Sigmoid colon (tissue), 7 donors: ENCODE measurements around the gene STS. TPM values are rescaled to one million over a fixed set of nuclear protein-coding genes. Genes with fewer than 3 reads are reported as not detected.

Source experiments
- DNase-seq: peaks from one replicate; pipeline ENCODE4 v3.0.0-alpha.2; 2019
- H3K27ac ChIP-seq, 4 donors: fragments of 200-600 bp; sonication (generic); one replicate each; pipeline ENCODE4 v1.5.1; 2016 to 2019; ENCODE audit warnings: mild to moderate bottlenecking in 1 of 4
- H3K27me3 ChIP-seq, 3 donors: fragments of 200-600 bp; sonication (generic); one replicate each; pipeline ENCODE4 v1.5.1; 2019; ENCODE audit warnings: mild to moderate bottlenecking in 1 of 3
- H3K36me3 ChIP-seq, 4 donors: fragments of 200-600 bp; sonication (generic); one replicate each; pipeline ENCODE4 v1.5.1; 2016 to 2019
- H3K4me1 ChIP-seq, 4 donors: fragments of 200-600 bp; sonication (generic); one replicate each; pipeline ENCODE4 v1.5.1; 2017 to 2019
- H3K4me3 ChIP-seq, 4 donors: fragments of 200-600 bp; sonication (generic); one replicate each; pipeline ENCODE4 v1.5.1; 2017 to 2019; ENCODE audit warnings: mild to moderate bottlenecking in 2 of 4, moderate library complexity in 1 of 4
- H3K9me3 ChIP-seq, 4 donors: fragments of 200-600 bp in 3 of 4; sonication (generic) in 3 of 4; one replicate each; pipeline versions ENCODE4 v1.5.1 to v1.6.1; 2013 to 2019
- CTCF ChIP-seq, 4 experiments: fragments of 450-650 bp in 3 of 4; fragments of 200-600 bp in 1 of 4; IDR thresholded peaks; one replicate each; pipeline ENCODE4 v1.5.1; 2016 to 2019; ENCODE audit warnings: antibody characterized with exemption in 4 of 4, mild to moderate bottlenecking in 3 of 4, moderate library complexity in 2 of 4
- EP300 ChIP-seq, 4 donors: sonication (generic); formaldehyde crosslinking; IDR thresholded peaks; one replicate each; pipeline ENCODE4 v1.6.1; 2017; ENCODE audit warnings: antibody characterized with exemption in 4 of 4
- POLR2A ChIP-seq, 2 donors: fragments of 450-650 bp; IDR thresholded peaks; one replicate each; pipeline ENCODE4 v1.6.1; 2016; ENCODE audit warnings: antibody characterized with exemption in 2 of 2, mild to moderate bottlenecking in 2 of 2, moderate library complexity in 2 of 2
- POLR2AphosphoS5 ChIP-seq, 4 donors: sonication (generic); formaldehyde crosslinking; IDR thresholded peaks; one replicate each; pipeline ENCODE4 v1.6.1; 2017; ENCODE audit warnings: antibody characterized with exemption in 4 of 4
- WGBS, 2 donors: extraction: QIAGEN DNeasy Blood & Tissue Kit; methylation state at CpG; one replicate each; pipeline ENCODE4 v1.1.7; 2013; 5-methylcytosine and 5-hydroxymethylcytosine counted together
- intact Hi-C: fragments of 100-400 bp; cut with DNase I; formaldehyde crosslinking; loops from one replicate; pipeline ENCODE4 v1.15.1; 2023
- polyA plus RNA-seq, 3 donors: library from polyadenylated mRNA; stranded (reverse); fragments of 200-250 nt; gene quantifications; one replicate each; pipeline ENCODE4 v1.2.3, GENCODE V29; 2013
- total RNA-seq, 4 donors: library from RNA; depleted of rRNA; stranded (reverse); fragments of >200 nt; gene quantifications; one replicate each; pipeline ENCODE4 v1.1.0, GENCODE V29; 2016
- donor health status: healthy with polysubstance abuse.
- donor health status: Bipolar disorder and iron deficiency.
- donor health status: healthy.

The STS gene
- total and polyA plus RNA-seq, 7 donors = 2.6 to 8.2 (median 5.0) TPM

DNA sequence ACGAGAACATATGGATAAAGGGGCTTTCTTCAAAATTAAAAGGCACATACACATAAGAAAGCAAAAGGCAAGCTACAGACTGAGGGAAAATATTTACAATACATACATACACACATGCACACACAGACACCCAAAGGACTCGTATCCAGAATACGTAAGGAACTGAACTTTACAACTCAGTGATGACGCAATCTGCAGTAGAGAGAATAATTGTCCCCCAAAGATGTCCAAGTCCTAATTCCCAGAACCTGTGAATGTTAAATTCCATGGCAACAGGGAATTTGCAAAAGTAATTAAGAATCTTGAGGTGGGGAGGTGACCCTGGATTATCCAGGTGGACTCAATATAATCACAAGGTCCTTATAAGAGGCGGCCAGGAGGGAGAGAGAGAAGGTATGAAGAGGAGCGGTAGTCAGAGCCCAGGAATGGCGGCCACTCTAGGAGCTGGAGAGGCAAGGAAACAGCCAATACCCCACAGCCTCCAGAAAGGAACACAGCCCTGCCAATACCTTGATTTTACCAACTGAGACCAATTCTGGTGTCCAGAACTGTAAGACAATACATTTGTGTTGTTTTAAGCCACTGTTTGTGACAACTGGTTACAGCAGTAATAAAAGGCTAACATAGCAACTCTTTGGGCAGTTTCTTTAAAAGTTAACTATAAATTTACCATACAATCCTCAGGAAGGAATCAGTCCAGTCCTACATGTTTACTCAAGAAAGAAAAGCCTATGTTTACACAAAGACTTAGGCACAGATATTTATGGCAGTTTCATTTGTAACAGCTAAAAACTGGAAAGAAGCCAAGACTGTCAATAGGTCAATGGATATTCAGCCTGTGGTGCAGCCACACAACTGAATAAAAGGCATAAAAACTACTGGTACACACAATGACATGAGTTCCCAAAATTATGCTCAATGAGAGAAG lies 27.3 kb upstream of the STS start:
- no peak overlapping the region for H3K27ac ChIP-seq
- no peak for DNase-seq
- H3K4me3 ChIP-seq = no peak overlapping the region
- TF ChIP-seq POLR2A (IDR thresholded peaks at IDR 0.05) (no peak), POLR2AphosphoS5 (IDR thresholded peaks at IDR 0.05) (no peak), CTCF (IDR thresholded peaks at IDR 0.05) (no peak)
- H3K9me3 ChIP-seq = no peaks in the 10 kb centered on the region
- WGBS, 2 donors = 45 to 86% methylated on average over 7 of the region's 7 CpGs
- H3K27me3 ChIP-seq = no peaks in the 10 kb centered on the region
- H3K4me1 ChIP-seq = peaks cover 0 to 8% (median 0%) of the 10 kb centered on the region in 4 donors
- H3K36me3 ChIP-seq = no peaks in the 10 kb centered on the region
- intact Hi-C loops = no loop called here

GRCh38 chrX:7120878-7121219 lies 26.7 kb upstream of the STS start:
- no peaks in the 10 kb centered on the region for H3K27me3 ChIP-seq
- no peaks in the 10 kb centered on the region for H3K9me3 ChIP-seq
- intact Hi-C loops = no loop called here
- TF ChIP-seq EP300 (IDR thresholded peaks at IDR 0.05) (no peak), POLR2AphosphoS5 (IDR thresholded peaks at IDR 0.05) (no peak), CTCF (IDR thresholded peaks at IDR 0.05) (no peak), POLR2A (IDR thresholded peaks at IDR 0.05) (no peak)
- H3K4me3 ChIP-seq = no peak overlapping the region
- WGBS, 2 donors = 7 to 38% methylated on average over 2 of the region's 2 CpGs
- no peaks in the 10 kb centered on the region for H3K36me3 ChIP-seq
- no peak for DNase-seq
- no peak overlapping the region for H3K27ac ChIP-seq
- peaks cover 0 to 8% (median 0%) of the 10 kb centered on the region in 4 donors for H3K4me1 ChIP-seq

- 48 to 84% methylated on average over 2 of the region's 2 CpGs for WGBS, 2 donors
- Histone ChIP-seq H3K4me1 (no peaks in the 10 kb centered on the region), H3K9me3 (no peaks in the 10 kb centered on the region), H3K36me3 (no peaks in the 10 kb centered on the region), H3K27me3 (no peaks in the 10 kb centered on the region), H3K27ac (no peak overlapping the region), H3K4me3 (no peak overlapping the region)
- TF ChIP-seq CTCF (IDR thresholded peaks at IDR 0.05) = no peak
- TF ChIP-seq POLR2A (IDR thresholded peaks at IDR 0.05) = no peak
- TF ChIP-seq POLR2AphosphoS5 (IDR thresholded peaks at IDR 0.05) = no peak
- no peak for TF ChIP-seq EP300 (IDR thresholded peaks at IDR 0.05)
- intact Hi-C loops = no loop called here
- DNase-seq = no peak
These were observed 20.5 kb upstream of the STS start for GRCh38 chrX:7127056-7127455.

DNA sequence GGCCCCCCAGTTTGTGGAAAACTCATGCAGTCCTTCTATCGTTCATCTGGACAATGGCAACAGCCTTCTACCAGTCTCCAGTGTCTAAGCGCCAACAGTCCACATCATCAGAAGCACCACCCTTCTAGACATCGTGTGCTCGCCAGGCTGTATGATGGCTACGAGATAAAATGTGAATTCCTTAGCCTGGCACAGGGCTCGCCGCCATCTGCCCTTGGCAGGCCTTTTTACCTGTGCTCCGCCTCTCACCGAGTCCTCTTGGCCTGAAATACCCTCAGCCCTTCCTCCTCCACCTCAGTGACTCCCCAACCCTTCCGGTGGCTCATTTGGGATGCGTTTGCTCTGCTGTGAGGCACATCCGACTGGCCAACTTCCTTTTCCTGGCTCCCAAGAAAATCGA lies 15.9 kb upstream of the STS start:
- no peak overlapping the region for H3K4me3 ChIP-seq
- H3K4me1 ChIP-seq = peaks cover 0 to 13% (median 0%) of the 10 kb centered on the region in 4 donors
- H3K27ac ChIP-seq = no peak overlapping the region
- H3K9me3 ChIP-seq = no peaks in the 10 kb centered on the region
- no peak for DNase-seq
- intact Hi-C loops = no loop called here
- H3K36me3 ChIP-seq = no peaks in the 10 kb centered on the region
- 54 to 78% methylated on average over 13 of the region's 13 CpGs for WGBS, 2 donors
- TF ChIP-seq EP300 (IDR thresholded peaks at IDR 0.05) = no peak
- TF ChIP-seq POLR2AphosphoS5 (IDR thresholded peaks at IDR 0.05) = no peak
- no peak for TF ChIP-seq CTCF (IDR thresholded peaks at IDR 0.05)
- TF ChIP-seq POLR2A (IDR thresholded peaks at IDR 0.05) = no peak
- H3K27me3 ChIP-seq = no peaks in the 10 kb centered on the region
